Adrenal gland (tissue), 5 donors: Measurements from ENCODE around the gene RNF207.
A peak's percentile ranks its signal among the peaks of the same experiment; 100 is the strongest.

Experiments
- POLR2A ChIP-seq, 2 donors: fragments of 450-650 bp; IDR thresholded peaks; one replicate each; pipeline ENCODE4 v1.6.1; 2017; ENCODE audit warnings: antibody characterized with exemption in 2 of 2, mild to moderate bottlenecking in 2 of 2, moderate library complexity in 1 of 2
- TF ChIP-seq, protein P1 (sequence below), 6 experiments: fragments of 450-650 bp in 4 of 6; fragments of 200-600 bp in 2 of 6; sonication (generic) in 1 of 6; IDR thresholded peaks; 1 replicate in 5 of 6; 2 replicates in 1 of 6; pipeline versions ENCODE4 v1.5.1 to v1.8.0; 2016 to 2021; ENCODE audit warnings: antibody characterized with exemption in 6 of 6, mild to moderate bottlenecking in 2 of 6, moderate library complexity in 1 of 6
- donor health status: DM: no; HTN: no; CAD: no.

DNA sequence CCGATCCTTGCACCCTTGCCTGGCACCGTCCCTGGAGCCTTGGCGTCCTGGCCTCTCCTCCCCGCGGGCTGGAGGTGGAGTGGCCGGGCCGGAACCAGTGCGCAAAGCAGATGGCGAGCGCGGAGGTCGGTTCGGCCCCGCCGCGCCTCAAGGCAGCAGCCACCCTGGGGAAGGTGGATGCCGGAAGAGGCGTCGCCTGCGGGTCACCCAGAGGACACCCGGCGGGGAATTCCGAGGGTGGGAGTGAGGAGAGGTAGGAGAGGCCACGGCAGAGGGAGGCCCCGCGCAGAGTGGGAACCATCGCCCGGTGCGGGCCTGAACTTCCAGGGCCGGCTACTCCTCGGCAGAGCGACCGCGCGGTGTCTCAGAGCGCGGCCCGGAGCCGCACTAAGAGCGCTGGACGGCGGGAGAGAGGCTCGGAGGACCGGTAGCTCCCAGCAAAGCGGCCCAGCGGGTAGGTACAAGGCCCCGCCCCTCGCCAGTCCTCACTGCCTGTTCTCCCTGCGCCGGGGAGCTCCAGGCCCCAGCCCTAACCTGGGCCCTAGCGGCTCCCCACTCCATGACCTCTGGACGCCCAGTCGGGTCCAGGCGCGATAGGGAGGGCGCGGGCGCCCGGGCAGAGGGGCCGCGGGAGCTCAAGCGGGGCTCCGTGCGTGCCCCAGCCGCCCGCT is at the start of gene RNF207:
- TF ChIP-seq, protein P1, sequence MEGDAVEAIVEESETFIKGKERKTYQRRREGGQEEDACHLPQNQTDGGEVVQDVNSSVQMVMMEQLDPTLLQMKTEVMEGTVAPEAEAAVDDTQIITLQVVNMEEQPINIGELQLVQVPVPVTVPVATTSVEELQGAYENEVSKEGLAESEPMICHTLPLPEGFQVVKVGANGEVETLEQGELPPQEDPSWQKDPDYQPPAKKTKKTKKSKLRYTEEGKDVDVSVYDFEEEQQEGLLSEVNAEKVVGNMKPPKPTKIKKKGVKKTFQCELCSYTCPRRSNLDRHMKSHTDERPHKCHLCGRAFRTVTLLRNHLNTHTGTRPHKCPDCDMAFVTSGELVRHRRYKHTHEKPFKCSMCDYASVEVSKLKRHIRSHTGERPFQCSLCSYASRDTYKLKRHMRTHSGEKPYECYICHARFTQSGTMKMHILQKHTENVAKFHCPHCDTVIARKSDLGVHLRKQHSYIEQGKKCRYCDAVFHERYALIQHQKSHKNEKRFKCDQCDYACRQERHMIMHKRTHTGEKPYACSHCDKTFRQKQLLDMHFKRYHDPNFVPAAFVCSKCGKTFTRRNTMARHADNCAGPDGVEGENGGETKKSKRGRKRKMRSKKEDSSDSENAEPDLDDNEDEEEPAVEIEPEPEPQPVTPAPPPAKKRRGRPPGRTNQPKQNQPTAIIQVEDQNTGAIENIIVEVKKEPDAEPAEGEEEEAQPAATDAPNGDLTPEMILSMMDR (IDR thresholded peaks at IDR 0.05): no peak
- peak in 1 of 2 donors; percentile 25 for TF ChIP-seq POLR2A (IDR thresholded peaks at IDR 0.05)
